ENCODE measurements around the gene VPS25.
"Not testable (repeated sequence)": the region's sequence is repeated elsewhere in the genome, so short reads cannot be mapped to it uniquely, and the experiment has no call there.

Gene VPS25

DNA sequence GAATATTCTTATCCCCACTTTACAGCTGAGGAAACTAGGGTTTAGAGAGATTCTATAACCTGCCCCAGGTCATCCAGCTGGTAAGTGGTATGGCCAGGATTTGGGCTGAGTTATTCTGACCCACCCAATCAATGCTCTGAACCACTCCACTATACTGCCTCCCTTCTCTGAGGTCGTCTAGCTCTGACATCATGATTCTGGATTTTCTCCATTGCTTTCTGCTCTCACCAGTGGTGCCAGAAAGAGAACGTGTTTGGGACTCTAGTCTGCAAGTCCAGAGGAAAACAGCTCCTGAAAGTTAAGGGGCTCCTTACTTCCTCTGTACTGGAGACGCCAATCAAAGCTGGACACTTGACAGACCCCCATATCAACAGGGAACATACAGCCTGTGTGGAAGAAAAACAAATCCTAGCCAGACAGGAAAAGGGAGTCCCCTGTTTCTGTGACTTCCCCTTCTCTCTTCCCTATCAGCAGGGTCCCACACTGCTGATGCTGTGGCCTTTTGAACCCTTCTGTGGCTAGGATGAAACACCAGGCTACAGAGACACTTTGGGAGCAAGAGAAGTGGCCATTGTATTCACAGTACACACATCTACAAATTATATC, 22.4 kb upstream of the VPS25 start:
- no peak overlapping the region for H3K9ac ChIP-seq (ENCODE audit: low read length)
- H3K27ac ChIP-seq (ENCODE audit: low read depth, low read length): no peak overlapping the region
- H3K27me3 ChIP-seq (ENCODE audit: control insufficient read depth in 1 of 2, insufficient read depth in 2 of 2, low read length in 2 of 2): no peaks in the 10 kb centered on the region
- H3K9me3 ChIP-seq (ENCODE audit: low read length): no peaks in the 10 kb centered on the region
- peaks cover 6% of the 10 kb centered on the region for H3K4me1 ChIP-seq (ENCODE audit: insufficient read depth, low read length)
- H3K4me3 ChIP-seq (ENCODE audit: low read depth in 1 of 2, low read length in 2 of 2): no peak overlapping the region
- no peaks in the 10 kb centered on the region for H3K36me3 ChIP-seq (ENCODE audit: insufficient read depth, low read length)

DNA sequence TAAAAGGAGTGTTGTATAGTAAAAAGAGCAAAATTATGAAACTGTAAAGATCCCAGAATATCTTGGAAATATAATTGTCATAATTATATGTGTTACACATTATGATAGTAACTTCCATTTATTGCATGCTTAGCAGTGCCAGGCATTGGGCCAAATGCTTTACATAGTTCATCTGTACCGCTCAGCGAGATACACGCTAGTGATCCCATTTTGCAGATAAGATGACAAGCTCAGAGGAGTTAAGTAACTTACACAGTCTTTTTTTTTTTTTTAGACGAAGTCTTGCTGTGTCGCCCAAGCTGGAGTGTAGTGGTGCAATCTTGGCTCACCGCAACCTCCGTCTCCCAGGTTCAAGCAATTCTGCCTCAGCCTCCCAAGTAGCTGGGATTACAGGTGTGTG, 21.6 kb upstream of the VPS25 start:
- Histone ChIP-seq H3K36me3 (ENCODE audit: insufficient read depth, low read length) (no peaks in the 10 kb centered on the region), H3K27me3 (ENCODE audit: control insufficient read depth in 1 of 2, insufficient read depth in 2 of 2, low read length in 2 of 2) (no peaks in the 10 kb centered on the region), H3K9ac (ENCODE audit: low read length) (no peak overlapping the region), H3K4me3 (ENCODE audit: low read depth in 1 of 2, low read length in 2 of 2) (no peak overlapping the region), H3K9me3 (ENCODE audit: low read length) (no peaks in the 10 kb centered on the region), H3K4me1 (ENCODE audit: insufficient read depth, low read length) (peaks cover 6% of the 10 kb centered on the region), H3K27ac (ENCODE audit: low read depth, low read length) (no peak overlapping the region)

DNA sequence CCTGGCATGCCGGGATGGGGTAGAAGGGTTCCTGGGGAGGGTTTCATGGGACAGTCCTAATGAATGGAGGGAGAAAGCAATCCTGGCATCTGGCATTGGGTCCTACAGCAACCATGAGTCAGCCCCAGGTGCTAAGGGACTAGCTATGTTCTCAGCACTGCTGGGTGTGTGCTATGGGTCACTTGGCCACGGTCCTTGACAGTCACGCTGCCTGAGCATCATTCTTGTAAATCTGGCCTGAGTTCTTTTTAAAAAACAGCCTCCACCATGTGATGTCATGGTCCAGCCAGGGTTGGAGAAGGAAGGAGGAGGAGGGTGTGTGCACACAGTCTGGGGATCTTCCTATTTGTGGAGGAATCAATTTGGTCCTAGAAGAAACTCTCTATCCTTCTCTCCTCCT, 18.5 kb upstream of the VPS25 start:
- Histone ChIP-seq H3K36me3 (ENCODE audit: insufficient read depth, low read length) (no peaks in the 10 kb centered on the region), H3K9me3 (ENCODE audit: low read length) (no peaks in the 10 kb centered on the region), H3K4me1 (ENCODE audit: insufficient read depth, low read length) (peaks cover 6% of the 10 kb centered on the region), H3K27me3 (ENCODE audit: control insufficient read depth in 1 of 2, insufficient read depth in 2 of 2, low read length in 2 of 2) (no peaks in the 10 kb centered on the region), H3K27ac (ENCODE audit: low read depth, low read length) (no peak overlapping the region), H3K9ac (ENCODE audit: low read length) (no peak overlapping the region), H3K4me3 (ENCODE audit: low read depth in 1 of 2, low read length in 2 of 2) (no peak overlapping the region)

DNA sequence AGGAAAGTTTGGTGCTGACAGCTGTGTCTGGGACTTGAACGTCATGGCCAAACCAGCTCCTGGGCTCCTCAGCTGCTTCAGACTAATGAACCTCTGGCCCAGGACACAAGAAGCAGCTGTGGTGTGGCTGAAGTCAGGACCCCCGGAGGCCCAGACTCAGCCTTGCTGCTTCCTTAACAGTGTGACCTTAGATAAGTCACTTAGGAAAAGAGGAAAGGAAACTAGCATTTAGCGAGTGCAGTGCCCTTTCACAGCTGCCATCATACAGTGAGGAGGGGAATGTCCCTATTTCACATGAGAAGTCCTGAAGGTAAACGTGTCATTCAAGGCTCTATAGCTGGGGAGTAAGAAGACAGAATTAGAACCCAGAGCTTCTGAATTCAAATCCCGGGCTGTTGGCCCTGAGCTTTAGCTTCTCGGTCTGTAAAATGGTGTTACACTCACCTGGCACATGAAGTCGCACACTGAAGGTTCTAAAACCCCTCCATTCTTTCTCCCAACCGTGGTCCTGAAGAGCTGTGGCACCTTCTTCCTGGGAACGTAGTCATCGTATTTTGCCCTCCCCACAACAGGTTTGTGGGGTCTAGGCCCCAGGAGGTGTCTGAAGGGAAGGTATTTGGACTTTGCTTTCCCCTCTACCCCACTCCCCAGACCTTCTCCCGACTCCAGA, 13.1 kb upstream of the VPS25 start:
- Histone ChIP-seq H3K4me1 (ENCODE audit: insufficient read depth, low read length) (no peaks in the 10 kb centered on the region), H3K36me3 (ENCODE audit: insufficient read depth, low read length) (no peaks in the 10 kb centered on the region), H3K27me3 (ENCODE audit: control insufficient read depth in 1 of 2, insufficient read depth in 2 of 2, low read length in 2 of 2) (peaks cover 5 to 22% of the 10 kb centered on the region in 2 donors), H3K4me3 (ENCODE audit: low read depth in 1 of 2, low read length in 2 of 2) (peak overlapping the region in 1 of 2 donors; percentile 52), H3K27ac (ENCODE audit: low read depth, low read length) (no peak overlapping the region), H3K9ac (ENCODE audit: low read length) (no peak overlapping the region), H3K9me3 (ENCODE audit: low read length) (no peaks in the 10 kb centered on the region)

DNA sequence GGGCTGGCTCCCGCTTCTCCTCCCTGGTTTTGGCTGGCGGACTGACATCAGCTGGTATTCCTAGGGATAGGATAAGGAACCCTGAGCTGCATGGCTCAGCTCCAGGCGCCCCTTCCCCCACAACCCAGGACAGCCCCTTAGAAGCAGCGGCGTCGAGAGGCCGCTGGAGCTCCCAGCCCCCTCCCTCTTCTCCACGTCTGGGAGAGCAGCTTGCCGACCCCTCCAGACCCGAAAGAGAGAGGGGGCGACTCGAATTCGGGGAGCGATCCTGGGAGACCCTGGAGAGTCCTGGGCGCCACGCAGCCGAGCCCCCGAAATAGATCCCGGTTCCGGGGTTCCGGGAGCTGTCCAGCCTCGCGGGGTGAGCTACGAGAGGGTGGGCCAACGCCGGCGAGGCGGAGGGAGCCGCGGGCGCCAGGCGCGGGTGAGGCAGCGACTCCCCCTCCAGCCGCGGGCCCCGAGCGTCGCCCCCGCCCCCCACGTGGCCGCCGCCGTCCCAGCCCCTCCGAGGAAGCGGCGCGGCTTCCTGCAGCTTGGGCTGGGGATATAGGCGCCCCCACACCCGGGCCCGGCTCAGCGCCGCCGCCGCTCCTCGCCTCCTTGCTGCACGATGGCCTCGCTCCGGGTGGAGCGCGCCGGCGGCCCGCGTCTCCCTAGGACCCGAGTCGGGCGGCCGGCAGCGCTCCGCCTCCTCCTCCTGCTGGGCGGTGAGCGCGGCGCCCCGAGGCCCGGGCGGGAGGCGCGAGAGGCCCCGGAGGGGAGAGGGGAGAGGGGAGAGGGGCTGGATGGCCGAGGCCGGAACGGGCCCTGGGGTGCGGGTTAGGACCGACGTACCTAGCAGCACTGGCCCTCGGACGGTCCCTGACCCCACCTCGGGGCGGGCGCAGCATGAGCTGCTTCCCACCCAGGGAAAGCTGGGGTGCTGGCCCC, 12.3 kb upstream of the VPS25 start, which contains the start of gene RAMP2:
TSS of gene RAMP2 (plus strand) at position 576 of the 930 bp plus-strand sequence. CDS start at position 611, 35 bp downstream.
- Histone ChIP-seq H3K27ac (ENCODE audit: low read depth, low read length) (no peak within 1 kb of the TSS), H3K4me3 (ENCODE audit: low read depth in 1 of 2, low read length in 2 of 2) (peak within 1 kb of the TSS; percentile 36 to 52), H3K27me3 (ENCODE audit: control insufficient read depth in 1 of 2, insufficient read depth in 2 of 2, low read length in 2 of 2) (peaks cover 5 to 22% of the 10 kb centered on the region in 2 donors), H3K36me3 (ENCODE audit: insufficient read depth, low read length) (no peaks in the 10 kb centered on the region), H3K4me1 (ENCODE audit: insufficient read depth, low read length) (no peaks in the 10 kb centered on the region), H3K9me3 (ENCODE audit: low read length) (no peaks in the 10 kb centered on the region), H3K9ac (ENCODE audit: low read length) (no peak within 1 kb of the TSS)

DNA sequence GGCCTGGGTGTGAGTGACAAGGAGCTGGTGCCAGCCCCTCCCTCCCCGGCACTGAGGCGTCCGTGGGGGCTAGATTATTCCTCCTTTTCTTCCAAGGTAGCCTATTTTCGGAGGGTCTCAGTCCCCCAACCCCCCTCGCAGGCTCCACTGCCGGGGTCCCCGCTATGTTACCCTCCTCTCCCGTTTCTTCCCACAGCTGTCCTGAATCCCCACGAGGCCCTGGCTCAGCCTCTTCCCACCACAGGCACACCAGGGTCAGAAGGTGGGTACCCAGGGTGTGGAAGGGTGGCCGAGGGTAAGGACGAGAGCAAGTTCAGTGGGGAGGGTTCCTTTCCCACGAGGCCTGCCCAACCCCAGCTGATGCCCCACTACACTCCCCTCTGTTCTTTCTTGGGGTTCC, 11.6 kb upstream of the VPS25 start:
- Histone ChIP-seq H3K4me1 (ENCODE audit: insufficient read depth, low read length) (no peaks in the 10 kb centered on the region), H3K4me3 (ENCODE audit: low read depth in 1 of 2, low read length in 2 of 2) (peak overlapping the region in 1 of 2 donors; percentile 23), H3K36me3 (ENCODE audit: insufficient read depth, low read length) (no peaks in the 10 kb centered on the region), H3K9ac (ENCODE audit: low read length) (no peak overlapping the region), H3K27me3 (ENCODE audit: control insufficient read depth in 1 of 2, insufficient read depth in 2 of 2, low read length in 2 of 2) (peaks cover 5 to 22% of the 10 kb centered on the region in 2 donors), H3K27ac (ENCODE audit: low read depth, low read length) (no peak overlapping the region), H3K9me3 (ENCODE audit: low read length) (no peaks in the 10 kb centered on the region)

DNA sequence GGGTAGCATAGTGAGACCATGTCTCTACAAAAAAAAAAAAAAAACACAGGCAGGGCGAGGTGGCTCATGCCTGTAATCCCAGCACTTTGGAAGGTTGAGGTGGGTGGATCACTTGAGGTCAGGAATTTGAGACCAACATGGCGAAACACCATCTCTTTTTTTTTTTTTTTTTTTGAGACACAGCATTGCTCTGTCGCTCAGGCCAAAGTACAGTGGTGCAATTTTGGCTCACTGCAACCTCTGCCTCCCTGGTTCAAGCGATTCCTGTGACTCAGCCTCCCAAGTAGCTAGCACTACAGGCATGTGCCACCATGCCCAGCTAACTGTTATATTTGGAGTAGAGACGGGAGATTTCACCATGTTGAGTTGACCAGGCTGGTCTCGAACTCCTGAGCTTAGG, 7.1 kb upstream of the VPS25 start:
- H3K4me1 ChIP-seq (ENCODE audit: insufficient read depth, low read length): no peaks in the 10 kb centered on the region
- H3K9ac ChIP-seq (ENCODE audit: low read length): no peak overlapping the region
- no peaks in the 10 kb centered on the region for H3K36me3 ChIP-seq (ENCODE audit: insufficient read depth, low read length)
- peaks cover 5 to 15% of the 10 kb centered on the region in 2 donors for H3K27me3 ChIP-seq (ENCODE audit: control insufficient read depth in 1 of 2, insufficient read depth in 2 of 2, low read length in 2 of 2)
- no peak overlapping the region for H3K27ac ChIP-seq (ENCODE audit: low read depth, low read length)
- no peak overlapping the region for H3K4me3 ChIP-seq (ENCODE audit: low read depth in 1 of 2, low read length in 2 of 2)
- H3K9me3 ChIP-seq (ENCODE audit: low read length): no peaks in the 10 kb centered on the region

DNA sequence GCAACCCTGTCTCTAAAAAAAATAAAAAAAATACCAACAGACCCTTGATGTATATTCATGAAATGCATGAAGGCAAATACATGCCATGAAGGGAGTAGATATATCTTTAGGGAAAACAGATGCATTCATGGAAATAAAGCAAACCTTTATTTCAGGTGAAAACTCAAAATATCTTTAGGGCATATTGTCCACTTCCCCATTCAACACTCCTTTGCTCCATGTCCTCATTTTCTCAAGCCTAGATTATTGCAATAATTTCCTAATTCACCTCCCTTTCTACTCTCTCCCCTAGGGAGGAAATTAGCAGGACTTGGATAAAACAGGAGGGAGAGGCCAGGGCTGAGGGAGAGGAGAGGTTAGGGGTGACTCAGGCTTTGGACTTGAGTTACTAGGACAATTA, 5.7 kb upstream of the VPS25 start:
- Histone ChIP-seq H3K27me3 (ENCODE audit: control insufficient read depth in 1 of 2, insufficient read depth in 2 of 2, low read length in 2 of 2) (peaks cover 0 to 1% of the 10 kb centered on the region in 2 donors), H3K4me1 (ENCODE audit: insufficient read depth, low read length) (no peaks in the 10 kb centered on the region), H3K4me3 (ENCODE audit: low read depth in 1 of 2, low read length in 2 of 2) (no peak overlapping the region)

DNA sequence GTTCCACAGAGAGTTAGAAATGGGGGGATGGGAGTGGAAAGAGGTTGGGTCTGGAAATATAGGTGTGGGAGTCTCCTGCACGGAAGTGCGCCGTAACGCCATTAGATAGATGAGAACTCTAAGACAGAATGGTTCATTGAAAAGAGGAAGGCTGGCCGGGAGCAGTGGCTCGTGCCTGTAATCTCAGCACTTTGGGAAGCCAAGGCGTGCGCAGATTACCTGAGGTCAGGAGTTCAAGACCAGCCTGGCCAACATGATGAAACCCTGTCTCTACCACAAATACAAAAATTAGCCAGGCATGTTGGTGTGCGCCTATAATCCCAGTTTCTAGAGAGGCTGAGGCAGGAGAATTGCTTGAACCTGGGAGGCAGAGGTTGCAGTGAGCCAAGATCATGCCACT, 5.2 kb upstream of the VPS25 start:
- H3K27ac ChIP-seq (ENCODE audit: low read depth, low read length): not testable (repeated sequence)

More for the DNA sequence above, 5.7 kb upstream of the VPS25 start:
- no peaks in the 10 kb centered on the region for H3K9me3 ChIP-seq (ENCODE audit: low read length)
- no peak overlapping the region for H3K9ac ChIP-seq (ENCODE audit: low read length)
- no peaks in the 10 kb centered on the region for H3K36me3 ChIP-seq (ENCODE audit: insufficient read depth, low read length)
- no peak overlapping the region for H3K27ac ChIP-seq (ENCODE audit: low read depth, low read length)

DNA sequence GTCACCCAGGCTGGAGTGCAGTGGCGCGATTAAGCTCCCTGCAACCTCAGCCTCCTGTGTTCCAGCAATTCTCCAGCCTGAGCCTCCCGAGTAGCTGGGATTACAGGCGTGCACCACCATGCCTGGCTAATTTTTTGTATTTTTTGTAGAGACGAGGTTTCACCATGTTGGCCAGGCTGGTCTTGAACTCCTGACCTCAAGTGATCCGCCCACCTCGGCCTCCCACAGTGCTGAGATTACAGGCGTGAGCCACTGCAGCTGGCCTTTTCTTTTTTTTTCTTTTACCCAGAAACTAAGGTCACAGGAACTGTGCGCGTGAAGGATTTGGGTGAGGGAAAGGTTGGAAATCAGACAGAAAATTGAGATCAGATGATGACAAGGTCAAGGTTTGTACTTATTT, 3.3 kb upstream of the VPS25 start:
- not testable (repeated sequence) for H3K9ac ChIP-seq (ENCODE audit: low read length); H3K4me3 ChIP-seq (ENCODE audit: low read depth in 1 of 2, low read length in 2 of 2); H3K27me3 ChIP-seq (ENCODE audit: control insufficient read depth in 1 of 2, insufficient read depth in 2 of 2, low read length in 2 of 2); H3K27ac ChIP-seq (ENCODE audit: low read depth, low read length); H3K9me3 ChIP-seq (ENCODE audit: low read length); H3K36me3 ChIP-seq (ENCODE audit: insufficient read depth, low read length); H3K4me1 ChIP-seq (ENCODE audit: insufficient read depth, low read length)

More for the DNA sequence above, 5.2 kb upstream of the VPS25 start:
- not testable (repeated sequence) for H3K36me3 ChIP-seq (ENCODE audit: insufficient read depth, low read length); H3K27me3 ChIP-seq (ENCODE audit: control insufficient read depth in 1 of 2, insufficient read depth in 2 of 2, low read length in 2 of 2); H3K9ac ChIP-seq (ENCODE audit: low read length); H3K4me1 ChIP-seq (ENCODE audit: insufficient read depth, low read length); H3K9me3 ChIP-seq (ENCODE audit: low read length); H3K4me3 ChIP-seq (ENCODE audit: low read depth in 1 of 2, low read length in 2 of 2)

DNA sequence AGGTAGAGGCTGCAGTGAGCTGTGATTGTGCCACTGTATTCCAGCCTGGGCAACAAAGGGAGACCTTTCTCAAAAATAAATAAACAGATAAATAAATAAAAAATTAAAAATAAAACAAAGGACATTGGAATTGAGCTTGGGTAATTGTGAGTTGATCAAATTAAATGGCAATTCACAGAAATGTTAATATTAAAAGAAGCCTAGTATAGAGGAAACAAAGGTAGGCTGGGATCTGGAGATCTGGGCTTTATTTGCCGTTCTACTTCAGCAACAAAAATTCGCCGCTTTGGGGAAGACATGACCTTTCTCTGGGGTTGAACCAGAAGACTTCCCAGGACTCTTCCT, 332 bp upstream of the VPS25 start:
- H3K4me3 ChIP-seq (ENCODE audit: low read depth in 1 of 2, low read length in 2 of 2): peak overlapping the region; percentile 60 to 82
- H3K36me3 ChIP-seq (ENCODE audit: insufficient read depth, low read length): peaks cover 20% of the 10 kb centered on the region

More for the DNA sequence above, 332 bp upstream of the VPS25 start:
- Histone ChIP-seq H3K4me1 (ENCODE audit: insufficient read depth, low read length) (peaks cover 7% of the 10 kb centered on the region), H3K27ac (ENCODE audit: low read depth, low read length) (peak overlapping the region; percentile 92), H3K9me3 (ENCODE audit: low read length) (no peaks in the 10 kb centered on the region), H3K9ac (ENCODE audit: low read length) (peak overlapping the region; percentile 89), H3K27me3 (ENCODE audit: control insufficient read depth in 1 of 2, insufficient read depth in 2 of 2, low read length in 2 of 2) (no peaks in the 10 kb centered on the region)
